ENCODE measurements around the gene TRMO. TPM values are rescaled to one million over a fixed set of nuclear protein-coding genes. Genes with fewer than 3 reads are reported as not detected.

TRMO gene
- total RNA-seq: 23.5 TPM

GRCh38 chr9:97921959-97922724, at the start of gene TRMO:
TSS of gene TRMO (minus strand) at chr9:97922500. CDS start at chr9:97922493, 7 bp downstream.

GRCh38 chr9:97938081-97938644, 15.9 kb upstream of the TRMO start, which contains the start of gene HEMGN:
TSS of gene HEMGN (minus strand) at chr9:97938172. CDS start at chr9:97938136, 36 bp downstream.

Small RNA genes within 50 kb of the gene (small RNA-seq; reads per million reads assigned to genes)
- not detected for gene RF00019 (ENCODE audit: low replicate concordance)

Other genes with a start within 250 kb of the TRMO start
- 32.6 TPM for gene XPA, start 225.2 kb downstream of the TRMO start, total RNA-seq
- not detected for gene FOXE1, start 69.3 kb downstream of the TRMO start, total RNA-seq
- 0.94 TPM for gene HEMGN, start 15.7 kb upstream of the TRMO start, total RNA-seq
- 10.3 TPM for gene ANP32B, start 60.8 kb upstream of the TRMO start, total RNA-seq
- gene NANS, start 134.2 kb upstream of the TRMO start, total RNA-seq: 19.1 TPM
- 4.4 TPM for gene TRIM14, start 196.7 kb upstream of the TRMO start, total RNA-seq